GM12875 (cell line): Measurements from ENCODE around the gene WNT9B.
A peak's percentile ranks its signal among the peaks of the same experiment; 100 is the strongest.

Experiments
- H3K4me3 ChIP-seq: one replicate; pipeline ENCODE4 v1.5.1; 2011; ENCODE audit warnings: low read depth, low read length, control low read depth
- TF ChIP-seq, protein P1 (sequence below): IDR thresholded peaks from 2 replicates; pipeline ENCODE4 v1.5.1; 2011; ENCODE audit warnings: low read depth, mild to moderate bottlenecking, control low read depth, inconsistent platforms, low read length, moderate library complexity, borderline replicate concordance; ENCODE audit not compliant: insufficient read depth

Gene WNT9B

DNA sequence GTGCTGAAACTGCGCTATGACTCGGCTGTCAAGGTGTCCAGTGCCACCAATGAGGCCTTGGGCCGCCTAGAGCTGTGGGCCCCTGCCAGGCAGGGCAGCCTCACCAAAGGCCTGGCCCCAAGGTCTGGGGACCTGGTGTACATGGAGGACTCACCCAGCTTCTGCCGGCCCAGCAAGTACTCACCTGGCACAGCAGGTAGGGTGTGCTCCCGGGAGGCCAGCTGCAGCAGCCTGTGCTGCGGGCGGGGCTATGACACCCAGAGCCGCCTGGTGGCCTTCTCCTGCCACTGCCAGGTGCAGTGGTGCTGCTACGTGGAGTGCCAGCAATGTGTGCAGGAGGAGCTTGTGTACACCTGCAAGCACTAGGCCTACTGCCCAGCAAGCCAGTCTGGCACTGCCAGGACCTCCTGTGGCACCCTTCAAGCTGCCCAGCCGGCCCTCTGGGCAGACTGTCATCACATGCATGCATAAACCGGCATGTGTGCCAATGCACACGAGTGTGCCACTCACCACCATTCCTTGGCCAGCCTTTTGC, 25.0 kb downstream of the WNT9B start:
- H3K4me3 ChIP-seq = no peak overlapping the region
- TF ChIP-seq, protein P1, sequence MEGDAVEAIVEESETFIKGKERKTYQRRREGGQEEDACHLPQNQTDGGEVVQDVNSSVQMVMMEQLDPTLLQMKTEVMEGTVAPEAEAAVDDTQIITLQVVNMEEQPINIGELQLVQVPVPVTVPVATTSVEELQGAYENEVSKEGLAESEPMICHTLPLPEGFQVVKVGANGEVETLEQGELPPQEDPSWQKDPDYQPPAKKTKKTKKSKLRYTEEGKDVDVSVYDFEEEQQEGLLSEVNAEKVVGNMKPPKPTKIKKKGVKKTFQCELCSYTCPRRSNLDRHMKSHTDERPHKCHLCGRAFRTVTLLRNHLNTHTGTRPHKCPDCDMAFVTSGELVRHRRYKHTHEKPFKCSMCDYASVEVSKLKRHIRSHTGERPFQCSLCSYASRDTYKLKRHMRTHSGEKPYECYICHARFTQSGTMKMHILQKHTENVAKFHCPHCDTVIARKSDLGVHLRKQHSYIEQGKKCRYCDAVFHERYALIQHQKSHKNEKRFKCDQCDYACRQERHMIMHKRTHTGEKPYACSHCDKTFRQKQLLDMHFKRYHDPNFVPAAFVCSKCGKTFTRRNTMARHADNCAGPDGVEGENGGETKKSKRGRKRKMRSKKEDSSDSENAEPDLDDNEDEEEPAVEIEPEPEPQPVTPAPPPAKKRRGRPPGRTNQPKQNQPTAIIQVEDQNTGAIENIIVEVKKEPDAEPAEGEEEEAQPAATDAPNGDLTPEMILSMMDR = peak; percentile 70

DNA sequence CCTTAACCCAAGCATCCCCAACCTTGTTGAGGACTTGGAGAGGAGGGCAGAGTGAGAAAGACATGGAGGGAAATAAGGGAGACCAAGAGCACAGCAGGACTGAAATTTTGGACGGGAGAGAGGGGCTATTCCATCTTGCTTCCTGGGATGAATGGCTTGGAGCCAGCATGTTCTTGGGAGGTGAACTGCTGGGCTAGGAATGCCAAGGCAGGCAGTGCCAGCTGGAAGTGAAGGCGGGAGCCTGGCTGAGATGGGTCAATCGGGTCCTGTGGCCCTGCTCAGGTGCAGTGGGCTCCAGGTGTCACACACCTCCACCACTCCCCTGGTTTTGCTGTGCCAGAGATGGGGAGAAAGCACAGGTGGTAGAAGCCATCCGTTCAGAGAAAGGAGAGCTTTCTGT, 25.5 kb downstream of the WNT9B start:
- TF ChIP-seq, protein P1 = no peak
- H3K4me3 ChIP-seq = no peak overlapping the region

DNA sequence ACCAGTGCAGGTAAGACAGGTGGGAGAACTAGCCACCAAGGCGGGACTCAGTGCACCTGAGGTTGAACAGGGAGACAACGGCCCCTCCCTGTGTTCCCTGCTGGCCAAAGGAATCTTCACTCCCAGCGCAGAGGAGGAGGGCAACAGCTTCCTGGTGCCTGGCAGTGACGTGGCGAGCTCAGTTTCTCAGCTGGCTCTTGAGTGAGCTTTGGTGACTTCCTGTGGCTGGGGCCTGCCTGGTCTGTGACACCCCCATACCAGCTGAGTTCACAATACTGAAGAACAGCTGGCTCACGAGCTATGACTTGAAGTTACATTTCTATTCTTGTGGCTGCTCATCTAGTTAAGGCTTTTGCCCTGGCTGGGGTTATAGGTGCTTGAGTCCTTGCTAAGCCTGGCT, 26.1 kb downstream of the WNT9B start:
- H3K4me3 ChIP-seq = no peak overlapping the region
- TF ChIP-seq, protein P1 = no peak

GRCh38 chr17:46878055-46878454, 26.7 kb downstream of the WNT9B start:
- TF ChIP-seq, protein P1 = no peak
- H3K4me3 ChIP-seq = no peak overlapping the region

DNA sequence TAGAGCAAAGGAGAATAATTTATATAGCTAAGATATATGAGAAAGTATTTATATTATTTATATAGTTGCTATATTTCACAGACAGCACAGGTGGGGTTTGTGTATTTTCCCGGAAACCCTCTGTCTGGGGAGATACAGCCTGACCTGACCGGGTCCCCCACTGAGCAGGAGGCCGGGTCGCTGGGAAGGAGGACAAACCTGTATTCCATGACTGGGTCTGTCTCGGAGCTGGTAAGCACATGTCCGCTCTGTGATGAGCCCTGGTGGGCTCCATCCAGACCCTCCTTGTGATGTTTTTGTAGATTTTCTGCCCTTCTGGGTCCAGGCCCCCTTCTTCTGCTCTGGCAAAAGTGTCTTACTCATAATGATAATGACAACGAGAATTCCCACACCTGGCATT, 27.7 kb downstream of the WNT9B start:
- no peak overlapping the region for H3K4me3 ChIP-seq
- TF ChIP-seq, protein P1 = no peak

DNA sequence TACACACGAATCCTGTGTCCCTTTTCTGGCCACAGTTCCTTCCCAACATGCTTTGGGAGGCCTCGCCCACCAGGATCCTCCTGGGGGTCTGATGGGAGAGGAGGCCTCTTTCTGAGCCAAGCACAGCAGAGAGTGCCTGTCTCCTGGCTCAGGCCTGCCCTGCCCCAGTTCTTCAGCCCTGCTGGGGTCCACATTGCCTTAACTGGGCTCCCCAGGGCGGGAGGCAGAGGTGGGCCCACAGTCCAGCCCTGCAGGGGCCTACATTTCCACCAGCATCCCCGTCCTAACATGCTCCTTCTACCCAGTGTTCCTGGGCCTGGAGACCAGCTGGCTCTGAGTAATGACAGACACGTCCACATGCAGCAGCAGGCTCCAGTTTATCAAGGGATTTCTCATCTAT, 29.6 kb downstream of the WNT9B start:
- TF ChIP-seq, protein P1 = no peak

GRCh38 chr17:46882666-46883065, 31.3 kb downstream of the WNT9B start:
- no peak overlapping the region for H3K4me3 ChIP-seq
- TF ChIP-seq, protein P1 = no peak

More for the DNA sequence above, 29.6 kb downstream of the WNT9B start:
- H3K4me3 ChIP-seq = no peak overlapping the region
